Activated CD4-positive, alpha-beta T cell treated with anti-CD3 and anti-CD28 coated beads, Interleukin-2, amount 50 U/mL, for 4 hours (primary cell): ENCODE results near the gene CRHR1.

ENCODE experiments used
- DNase-seq, 2 experiments: peaks; one replicate each; pipeline ENCODE4 v3.0.0-alpha.2; 2020

Gene CRHR1

GRCh38 chr17:45871718-45872117, 87.6 kb downstream of the CRHR1 start:
- no peak for DNase-seq

GRCh38 chr17:45873728-45874127, 89.6 kb downstream of the CRHR1 start:
- DNase-seq = peak; percentile 24 to 25

GRCh38 chr17:45874151-45874550, 90.0 kb downstream of the CRHR1 start:
- no peak for DNase-seq

GRCh38 chr17:45876539-45876938, 92.4 kb downstream of the CRHR1 start:
- DNase-seq = no peak

GRCh38 chr17:45877467-45877866, 93.3 kb downstream of the CRHR1 start:
- DNase-seq = no peak

GRCh38 chr17:45883063-45883462, 98.9 kb downstream of the CRHR1 start:
- DNase-seq = no peak
